Glutamatergic neuron (in vitro differentiated cells): ENCODE data around the gene FBXO9. TPM values are rescaled to one million over a fixed set of nuclear protein-coding genes. Genes with fewer than 3 reads are reported as not detected.
"Not testable (repeated sequence)": the region's sequence is repeated elsewhere in the genome, so short reads cannot be mapped to it uniquely, and the experiment has no call there.

Source experiments
- DNase-seq: peaks from one replicate; pipeline ENCODE4 v3.0.0; 2022
- H3K27ac Mint-ChIP-seq: one replicate; pipeline ENCODE4 v1.8.0; 2020; ENCODE audit warnings: mild to moderate bottlenecking, mixed read lengths, inconsistent platforms; ENCODE audit not compliant: unreplicated experiment
- H3K27me3 Mint-ChIP-seq: one replicate; pipeline ENCODE4 v1.8.0; 2020; ENCODE audit warnings: mild to moderate bottlenecking, moderate library complexity, mixed read lengths, inconsistent platforms; ENCODE audit not compliant: unreplicated experiment
- H3K36me3 Mint-ChIP-seq: one replicate; pipeline ENCODE4 v1.8.0; 2020; ENCODE audit warnings: mild to moderate bottlenecking, mixed read lengths, inconsistent platforms; ENCODE audit not compliant: unreplicated experiment
- H3K4me1 Mint-ChIP-seq: one replicate; pipeline ENCODE4 v1.8.0; 2020; ENCODE audit warnings: mild to moderate bottlenecking, low read depth, mixed read lengths, inconsistent platforms; ENCODE audit not compliant: unreplicated experiment
- H3K4me3 Mint-ChIP-seq: one replicate; pipeline ENCODE4 v1.8.0; 2020; ENCODE audit warnings: mild to moderate bottlenecking, mixed read lengths, inconsistent platforms; ENCODE audit not compliant: unreplicated experiment
- H3K9me3 Mint-ChIP-seq: one replicate; pipeline ENCODE4 v1.8.0; 2020; ENCODE audit warnings: mild to moderate bottlenecking, moderate library complexity, mixed read lengths, inconsistent platforms; ENCODE audit not compliant: unreplicated experiment
- total RNA-seq: library from RNA; stranded (reverse); fragmentation: NEBNext Ultra II Directional; extraction: Animal tissue kit (Norgen Biotek cat#: 25700); gene quantifications from one replicate; pipeline ENCODE4 v1.2.1, GENCODE V29; 2021; ENCODE audit not compliant: unreplicated experiment
- TF ChIP-seq, protein P1 (sequence below): fragments of 200-600 bp; sonication (generic); IDR thresholded peaks from one replicate; pipeline ENCODE4 v1.5.0; 2021; ENCODE audit not compliant: partially characterized antibody, unreplicated experiment

The FBXO9 gene
- total RNA-seq, 1 donor from 2014 or later, result 49.1 TPM

DNA sequence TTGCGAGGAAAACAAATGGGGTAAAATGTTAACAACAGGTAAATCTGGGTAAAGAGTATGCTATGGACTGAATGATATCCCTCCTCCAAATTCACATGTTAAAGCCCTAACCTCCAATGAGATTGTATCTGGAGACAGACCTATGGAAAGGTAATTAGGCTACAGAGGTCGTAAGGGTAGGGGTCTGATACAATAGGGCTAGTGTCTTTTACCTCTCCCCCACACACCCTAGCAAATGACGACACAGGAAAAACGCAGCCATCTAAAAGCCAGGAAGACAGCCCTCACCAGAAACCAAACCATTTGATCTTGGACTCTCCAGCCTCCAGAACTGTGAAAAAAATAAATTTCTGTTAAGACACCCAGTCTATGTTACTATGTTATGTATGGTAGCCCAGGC lies 20.6 kb upstream of the FBXO9 start:
- Mint-ChIP-seq H3K36me3 (peaks cover 10% of the 10 kb centered on the region), H3K9me3 (no peaks in the 10 kb centered on the region), H3K27me3 (no peaks in the 10 kb centered on the region), H3K4me3 (no peak overlapping the region), H3K27ac (no peak overlapping the region), H3K4me1 (peaks cover 18% of the 10 kb centered on the region)
- no peak for DNase-seq
- TF ChIP-seq, protein P1, sequence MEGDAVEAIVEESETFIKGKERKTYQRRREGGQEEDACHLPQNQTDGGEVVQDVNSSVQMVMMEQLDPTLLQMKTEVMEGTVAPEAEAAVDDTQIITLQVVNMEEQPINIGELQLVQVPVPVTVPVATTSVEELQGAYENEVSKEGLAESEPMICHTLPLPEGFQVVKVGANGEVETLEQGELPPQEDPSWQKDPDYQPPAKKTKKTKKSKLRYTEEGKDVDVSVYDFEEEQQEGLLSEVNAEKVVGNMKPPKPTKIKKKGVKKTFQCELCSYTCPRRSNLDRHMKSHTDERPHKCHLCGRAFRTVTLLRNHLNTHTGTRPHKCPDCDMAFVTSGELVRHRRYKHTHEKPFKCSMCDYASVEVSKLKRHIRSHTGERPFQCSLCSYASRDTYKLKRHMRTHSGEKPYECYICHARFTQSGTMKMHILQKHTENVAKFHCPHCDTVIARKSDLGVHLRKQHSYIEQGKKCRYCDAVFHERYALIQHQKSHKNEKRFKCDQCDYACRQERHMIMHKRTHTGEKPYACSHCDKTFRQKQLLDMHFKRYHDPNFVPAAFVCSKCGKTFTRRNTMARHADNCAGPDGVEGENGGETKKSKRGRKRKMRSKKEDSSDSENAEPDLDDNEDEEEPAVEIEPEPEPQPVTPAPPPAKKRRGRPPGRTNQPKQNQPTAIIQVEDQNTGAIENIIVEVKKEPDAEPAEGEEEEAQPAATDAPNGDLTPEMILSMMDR, result no peak

DNA sequence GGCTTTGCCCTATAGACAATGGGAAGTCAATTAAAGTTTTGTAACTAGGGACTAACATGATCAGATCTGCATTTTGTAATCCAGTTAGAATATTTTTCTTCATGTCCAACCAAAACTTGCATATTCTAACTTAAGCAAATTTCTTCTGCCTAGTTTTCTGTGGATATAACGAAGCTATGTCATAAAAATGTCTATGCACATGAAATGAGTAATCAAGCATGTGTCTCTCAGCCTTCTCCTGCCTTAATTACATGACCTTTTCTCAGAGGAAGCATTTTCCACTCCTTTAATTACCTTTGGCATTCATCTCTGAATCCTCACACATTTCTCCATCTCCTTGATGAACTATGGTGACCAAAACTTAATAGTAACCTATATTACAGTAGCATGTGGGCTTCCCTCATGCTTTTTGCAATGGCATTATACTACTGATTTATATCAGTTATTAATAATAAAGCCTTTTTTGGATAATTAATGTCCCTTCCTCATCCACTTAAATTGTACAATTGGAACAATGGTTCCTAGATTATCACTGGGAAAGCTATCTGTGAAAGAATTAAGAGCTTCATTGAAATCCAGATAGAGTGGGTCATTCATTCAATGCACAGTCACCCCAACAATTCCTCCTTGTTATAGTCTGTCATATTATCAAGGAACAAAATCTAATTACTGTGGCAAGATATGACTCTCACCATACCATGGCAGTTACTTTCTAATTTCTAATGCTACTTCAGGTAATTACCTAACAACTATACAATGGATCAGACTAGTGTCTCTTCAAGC lies 19.1 kb upstream of the FBXO9 start:
- Mint-ChIP-seq H3K4me3 (no peak overlapping the region), H3K36me3 (peaks cover 2% of the 10 kb centered on the region), H3K9me3 (no peaks in the 10 kb centered on the region), H3K4me1 (peaks cover 18% of the 10 kb centered on the region), H3K27me3 (no peaks in the 10 kb centered on the region), H3K27ac (no peak overlapping the region)
- DNase-seq, result no peak
- TF ChIP-seq, protein P1, result no peak

DNA sequence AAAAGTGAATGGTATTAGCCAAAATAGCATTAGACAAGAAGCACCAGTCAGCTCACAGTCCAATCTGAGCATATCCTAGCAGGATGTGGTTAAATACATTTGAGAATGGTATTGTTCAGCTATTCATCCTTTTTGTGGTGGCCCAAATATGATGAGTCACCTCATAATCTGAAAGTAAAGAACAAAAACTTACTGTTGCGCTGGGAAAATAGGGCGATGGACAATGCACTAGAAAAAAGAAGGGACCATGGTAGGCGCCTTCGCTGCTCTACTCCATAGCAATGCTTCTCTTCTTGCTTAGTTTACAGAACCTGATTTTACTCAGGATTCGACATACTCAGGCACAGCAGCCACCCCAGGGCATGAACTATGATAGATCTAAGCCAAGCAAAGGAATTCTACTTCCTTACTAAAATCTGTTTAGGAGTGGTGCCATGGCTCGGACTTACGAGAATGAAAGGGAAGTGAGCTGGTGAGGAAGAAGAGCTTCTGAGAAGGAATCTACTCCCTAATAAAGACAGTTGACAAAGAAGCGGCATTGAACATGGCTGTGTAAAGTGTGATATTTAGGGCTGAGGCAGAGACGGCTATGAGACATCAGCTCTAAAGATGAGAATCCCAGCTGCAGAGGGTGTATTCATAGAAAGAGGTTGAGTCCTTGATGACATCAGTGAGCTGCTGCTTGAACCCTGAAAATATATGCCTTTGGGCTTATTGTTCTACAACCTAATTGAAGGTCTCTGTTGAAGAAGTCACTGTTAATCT lies 16.6 kb upstream of the FBXO9 start:
- H3K27me3 Mint-ChIP-seq, result no peaks in the 10 kb centered on the region
- no peaks in the 10 kb centered on the region for H3K9me3 Mint-ChIP-seq
- DNase-seq, result no peak
- H3K36me3 Mint-ChIP-seq, result peaks cover 4% of the 10 kb centered on the region
- no peak overlapping the region for H3K27ac Mint-ChIP-seq
- H3K4me3 Mint-ChIP-seq, result no peak overlapping the region
- TF ChIP-seq, protein P1, result no peak
- peaks cover 14% of the 10 kb centered on the region for H3K4me1 Mint-ChIP-seq

DNA sequence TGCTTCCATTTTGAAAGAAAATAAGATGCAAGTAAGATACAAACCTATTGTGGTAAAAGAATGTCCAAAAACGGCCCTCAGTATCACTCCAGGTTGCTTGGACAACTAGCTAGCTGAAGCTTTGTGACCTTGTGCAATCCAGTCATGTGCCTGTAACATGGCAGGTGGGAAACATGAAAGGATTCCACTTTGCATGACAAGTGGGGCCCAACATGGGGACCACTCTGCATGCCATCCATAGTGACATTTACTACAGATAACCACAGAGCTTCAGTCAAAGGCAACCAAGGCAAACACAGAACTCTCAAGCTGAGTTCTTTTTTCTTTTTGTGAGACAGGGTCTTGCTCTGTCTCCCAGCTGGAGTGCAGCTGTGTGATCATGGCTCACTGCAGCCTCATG lies 15.8 kb upstream of the FBXO9 start:
- peaks cover 6% of the 10 kb centered on the region for H3K4me1 Mint-ChIP-seq
- H3K9me3 Mint-ChIP-seq, result no peaks in the 10 kb centered on the region
- H3K27ac Mint-ChIP-seq, result no peak overlapping the region

DNA sequence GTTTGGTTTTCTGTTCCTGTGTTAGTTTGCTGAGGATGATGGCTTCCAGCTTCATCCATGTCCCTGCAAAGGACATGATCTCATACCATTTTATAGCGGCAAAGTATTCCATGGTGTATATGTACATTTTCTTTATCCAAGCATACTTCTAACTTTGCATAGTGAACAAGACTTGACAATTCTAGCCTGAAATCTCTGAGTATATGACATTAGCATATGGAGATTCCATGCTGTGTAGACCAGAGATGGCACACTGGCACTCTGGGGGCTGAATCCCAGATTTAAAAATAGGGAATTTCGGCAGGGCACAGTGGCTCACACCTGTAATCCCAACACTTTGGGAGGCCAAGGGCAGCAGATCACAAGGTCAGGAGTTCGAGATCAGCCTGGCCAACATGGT lies 13.1 kb upstream of the FBXO9 start:
- H3K9me3 Mint-ChIP-seq, H3K4me3 Mint-ChIP-seq, H3K27me3 Mint-ChIP-seq, H3K4me1 Mint-ChIP-seq, DNase-seq, H3K36me3 Mint-ChIP-seq: not testable (repeated sequence)
- H3K27ac Mint-ChIP-seq, result peak overlapping the region; percentile 36

More for the DNA sequence above, 15.8 kb upstream of the FBXO9 start:
- TF ChIP-seq, protein P1, result no peak
- Mint-ChIP-seq H3K27me3 (no peaks in the 10 kb centered on the region), H3K36me3 (peaks cover 4% of the 10 kb centered on the region), H3K4me3 (no peak overlapping the region)
- no peak for DNase-seq
